H1 (cell line): ENCODE data around the gene MMP20. TPM values are rescaled to one million over a fixed set of nuclear protein-coding genes. Genes with fewer than 3 reads are reported as not detected.

ENCODE experiments used
- CTCF ChIA-PET: fragments of 300-600 bp; sonication (Branson Sonifier 250); formaldehyde crosslinking; loops from one replicate; lab custom pipeline; 2021; ENCODE audit not compliant: partially characterized antibody; lab: Charles Lee
- POLR2A ChIA-PET: fragments of 300-600 bp; sonication (Branson Sonifier 250); formaldehyde crosslinking; loops from one replicate; lab custom pipeline; 2021; ENCODE audit warnings: inconsistent platforms; ENCODE audit not compliant: partially characterized antibody; lab: Charles Lee
- DNase-seq, 2 experiments: peaks; one replicate each; pipeline versions ENCODE4 v3.0.0 to v3.0.0-alpha.2; 2010 to 2022; ENCODE audit warnings: low spot score in 2 of 2, low read depth in 1 of 2, mixed read lengths in 1 of 2
- FAIRE-seq: peaks from 2 replicates; lab custom pipeline; 2011; peaks lifted over from hg19 to GRCh38; lab: Jason Lieb, UNC
- H2AFZ ChIP-seq: 2 replicates; pipeline ENCODE4 v1.8.1; 2012; ENCODE audit warnings: low read length, inconsistent platforms
- H2AK5ac ChIP-seq: 2 replicates; pipeline ENCODE4 v1.6.1; 2013; ENCODE audit warnings: low read depth, low read length
- H2BK120ac ChIP-seq: replicated peaks from 2 replicates; pipeline ENCODE3; 2013; ENCODE audit warnings: low read depth, low read length, inconsistent platforms
- H2BK12ac ChIP-seq: 2 replicates; pipeline ENCODE4 v1.6.1; 2013; ENCODE audit warnings: low read depth, low read length
- H2BK15ac ChIP-seq: 2 replicates; pipeline ENCODE4 v1.6.1; 2013; ENCODE audit warnings: low read length
- H2BK20ac ChIP-seq: 2 replicates; pipeline ENCODE4 v1.6.1; 2013; ENCODE audit warnings: low read length
- H2BK5ac ChIP-seq: 2 replicates; pipeline ENCODE4 v1.6.1; 2013; ENCODE audit warnings: low read depth, low read length
- H3K14ac ChIP-seq: 2 replicates; pipeline ENCODE4 v1.6.1; 2013; ENCODE audit warnings: inconsistent platforms; ENCODE audit not compliant: insufficient read length
- H3K18ac ChIP-seq: 2 replicates; pipeline ENCODE4 v1.6.1; 2013; ENCODE audit warnings: low read length; ENCODE audit errors: extremely low read depth
- H3K23ac ChIP-seq: 2 replicates; pipeline ENCODE4 v1.6.1; 2013; ENCODE audit warnings: inconsistent platforms; ENCODE audit not compliant: insufficient read length
- H3K23me2 ChIP-seq: 2 replicates; pipeline ENCODE4 v1.6.1; 2013; ENCODE audit warnings: low read depth, low read length
- H3K27ac ChIP-seq: 2 replicates; pipeline ENCODE4 v1.6.1; 2011; ENCODE audit warnings: low read depth, low read length, inconsistent platforms
- H3K27me3 ChIP-seq, 4 experiments: replicated peaks in 1 of 4; 1 replicate in 1 of 4; 2 replicates in 3 of 4; pipeline versions ENCODE4 v1.6.1 to v1.8.1; 2011 to 2013; ENCODE audit warnings: low read length in 3 of 4, mild to moderate bottlenecking in 3 of 4, inconsistent platforms in 2 of 4, mixed read lengths in 2 of 4, moderate library complexity in 1 of 4; ENCODE audit not compliant: control insufficient read depth in 3 of 4, insufficient read depth in 3 of 4; ENCODE audit errors: extremely low read depth in 1 of 4
- H3K36me3 ChIP-seq, 4 experiments: 2 replicates each; pipeline versions ENCODE4 v1.6.1 to v1.8.1; 2011 to 2013; ENCODE audit warnings: mild to moderate bottlenecking in 4 of 4, low read length in 3 of 4, moderate library complexity in 2 of 4, control low read depth in 1 of 4, inconsistent platforms in 1 of 4; ENCODE audit not compliant: insufficient read depth in 4 of 4, control insufficient read depth in 2 of 4
- H3K4ac ChIP-seq: replicated peaks from 2 replicates; pipeline ENCODE3; 2013; ENCODE audit warnings: low read length, low read depth, mixed read lengths, inconsistent platforms; ENCODE audit not compliant: insufficient read length
- H3K4me1 ChIP-seq, 4 experiments: replicated peaks in 1 of 4; 1 replicate in 1 of 4; 2 replicates in 3 of 4; pipeline versions ENCODE4 v1.6.1 to v1.8.1; 2011 to 2013; ENCODE audit warnings: low read length in 3 of 4, inconsistent platforms in 2 of 4, mixed read lengths in 1 of 4; ENCODE audit not compliant: insufficient read depth in 4 of 4, control insufficient read depth in 3 of 4
- H3K4me2 ChIP-seq, 2 experiments: 2 replicates each; pipeline versions ENCODE4 v1.6.1 to v1.8.1; 2011 to 2013; ENCODE audit warnings: low read depth in 2 of 2, low read length in 2 of 2, control low read depth in 1 of 2, inconsistent platforms in 1 of 2, mild to moderate bottlenecking in 1 of 2; ENCODE audit not compliant: insufficient read depth in 1 of 2
- H3K4me3 ChIP-seq, 4 experiments: fragments of 200-600, 300-600 bp in 1 of 4; sonication (generic), shearing (Covaris generic), sonication (Bioruptor Twin) in 1 of 4; 2 replicates each; pipeline versions ENCODE4 v1.5.1 to v1.8.1; 2011 to 2016; ENCODE audit warnings: low read length in 4 of 4, low read depth in 3 of 4, control low read depth in 2 of 4, inconsistent platforms in 2 of 4, mild to moderate bottlenecking in 2 of 4, mixed read lengths in 1 of 4, moderate library complexity in 1 of 4; ENCODE audit not compliant: insufficient read depth in 2 of 4; ENCODE audit errors: extremely low read depth in 1 of 4
- H3K56ac ChIP-seq: replicated peaks from 2 replicates; pipeline ENCODE3; 2013; ENCODE audit warnings: low read depth, mild to moderate bottlenecking, mixed read lengths, low read length, inconsistent platforms; ENCODE audit not compliant: insufficient read length
- H3K79me1 ChIP-seq: 2 replicates; pipeline ENCODE4 v1.6.1; 2013; ENCODE audit warnings: low read depth, low read length, control low read depth
- H3K79me2 ChIP-seq, 2 experiments: 2 replicates each; pipeline versions ENCODE4 v1.6.1 to v1.8.1; 2012 to 2013; ENCODE audit warnings: low read length in 2 of 2, mild to moderate bottlenecking in 2 of 2, inconsistent platforms in 1 of 2; ENCODE audit not compliant: insufficient read depth in 2 of 2, control insufficient read depth in 1 of 2
- H3K9ac ChIP-seq, 4 experiments: replicated peaks in 1 of 4; 1 replicate in 1 of 4; 2 replicates in 3 of 4; pipeline versions ENCODE4 v1.6.1 to v1.8.1; 2011 to 2013; ENCODE audit warnings: low read depth in 3 of 4, low read length in 3 of 4, control low read depth in 2 of 4, mild to moderate bottlenecking in 2 of 4, moderate library complexity in 2 of 4, inconsistent platforms in 1 of 4; ENCODE audit errors: extremely low read depth in 1 of 4
- H3K9me3 ChIP-seq, 2 experiments: 2 replicates each; pipeline versions ENCODE4 v1.6.1 to v1.8.1; 2012 to 2013; ENCODE audit warnings: mild to moderate bottlenecking in 2 of 2, moderate library complexity in 2 of 2, control low read depth in 1 of 2, inconsistent platforms in 1 of 2, low read depth in 1 of 2, low read length in 1 of 2, mixed read lengths in 1 of 2; ENCODE audit not compliant: insufficient read depth in 2 of 2
- H4K20me1 ChIP-seq, 2 experiments: replicated peaks in 1 of 2; 2 replicates each; pipeline versions ENCODE3 to v1.8.1; 2011 to 2013; ENCODE audit warnings: inconsistent platforms in 2 of 2, low read length in 2 of 2, mild to moderate bottlenecking in 1 of 2; ENCODE audit not compliant: insufficient read depth in 2 of 2, control insufficient read depth in 1 of 2
- H4K5ac ChIP-seq: 2 replicates; pipeline ENCODE4 v1.6.1; 2013; ENCODE audit warnings: low read length, low read depth, mixed read lengths, inconsistent platforms; ENCODE audit not compliant: insufficient read length
- H4K8ac ChIP-seq: 2 replicates; pipeline ENCODE4 v1.8.0; 2013; ENCODE audit warnings: mild to moderate bottlenecking, moderate library complexity, low read length, inconsistent platforms; ENCODE audit not compliant: insufficient read depth; ENCODE audit errors: extremely low read depth
- H4K91ac ChIP-seq: replicated peaks from 2 replicates; pipeline ENCODE3; 2013; ENCODE audit warnings: low read length, mixed read lengths, inconsistent platforms; ENCODE audit not compliant: insufficient read length
- GABPA ChIP-seq: IDR thresholded peaks from 2 replicates; pipeline ENCODE4 v1.6.1; 2011; ENCODE audit warnings: mild to moderate bottlenecking, low read length, moderate library complexity, borderline replicate concordance; ENCODE audit not compliant: insufficient read depth
- RNF2 ChIP-seq: fragments of 200-900, 300-1000 bp; sonication (generic); IDR thresholded peaks from 2 replicates; pipeline ENCODE4 v1.7.1; 2016; ENCODE audit warnings: borderline replicate concordance, low read depth, mild to moderate bottlenecking, antibody characterized with exemption, low read length; ENCODE audit not compliant: poor library complexity, severe bottlenecking; ENCODE audit errors: missing control alignments
- SP4 ChIP-seq: IDR thresholded peaks from 2 replicates; pipeline ENCODE4 v1.6.1; 2012; ENCODE audit warnings: low read length, inconsistent platforms
- WGBS, 2 experiments: shearing (Covaris generic) in 1 of 2; methylation state at CpG; one replicate each; pipeline versions ENCODE4 v1.1.6 to v1.1.7; 2013 to 2015; ENCODE audit warnings: low lambda C conversion rate in 2 of 2, mixed read lengths in 2 of 2, inconsistent platforms in 1 of 2, low coverage in 1 of 2, missing lambda C conversion rate in 1 of 2; ENCODE audit not compliant: insufficient replicate concordance in 2 of 2, insufficient coverage in 1 of 2, insufficient read length in 1 of 2; ENCODE audit errors: extremely low coverage in 1 of 2, missing lambda C conversion rate in 1 of 2; 5-methylcytosine and 5-hydroxymethylcytosine counted together
- polyA plus RNA-seq, 7 experiments: library from polyadenylated mRNA; depleted of rRNA in 3 of 7; stranded (reverse) in 5 of 7; unstranded in 2 of 7; fragments of >200 nt in 5 of 7; fragments of 200-250 nt in 2 of 7; gene quantifications; 1 replicate in 5 of 7; 2 replicates in 1 of 7; 4 replicates in 1 of 7; pipeline versions ENCODE4 v1.2.1 to v1.2.3, GENCODE V29; 2011 to 2013; ENCODE audit warnings: missing spikeins in 2 of 7, mixed read lengths in 2 of 7
- total RNA-seq: library from RNA; stranded (reverse); fragmentation: NEBNext Ultra II Directional; extraction: Animal tissue kit (Norgen Biotek cat#: 25700); gene quantifications from 2 replicates; pipeline ENCODE4 v1.2.1, GENCODE V29; 2021

The MMP20 gene
- total and polyA plus RNA-seq, 2 of the 8 experiments (the other 6 are each of a cell fraction or from before 2014, with no cell fraction given), result not detected

- Histone ChIP-seq H3K4ac (no peak overlapping the region), H2BK20ac (no peak overlapping the region), H2AK5ac (no peak overlapping the region), H3K4me3 (no peak overlapping the region), H3K23me2 (no peaks in the 10 kb centered on the region), H3K36me3 (no peaks in the 10 kb centered on the region), H2BK120ac (no peak overlapping the region), H3K9ac (no peak overlapping the region), H4K20me1 (no peaks in the 10 kb centered on the region), H3K4me2 (no peak overlapping the region), H3K4me1 (peaks cover 0 to 3% (median 0%) of the 10 kb centered on the region in 4 experiments; a peak in 2 of 7 replicates), H3K18ac (no peak overlapping the region), H3K14ac (no peak overlapping the region), H3K79me2 (no peaks in the 10 kb centered on the region), H4K5ac (no peak overlapping the region), H2BK5ac (no peak overlapping the region), H3K23ac (no peak overlapping the region), H4K91ac (no peak overlapping the region), H2BK15ac (no peak overlapping the region), H2BK12ac (no peak overlapping the region), H3K9me3 (no peaks in the 10 kb centered on the region), H3K27me3 (no peaks in the 10 kb centered on the region), H4K8ac (no peak overlapping the region), H3K79me1 (no peaks in the 10 kb centered on the region), H2AFZ (no peak overlapping the region), H3K56ac (no peak overlapping the region), H3K27ac (no peak overlapping the region)
- TF ChIP-seq GABPA, result no peak
- TF ChIP-seq RNF2, result no peak
- no peak for TF ChIP-seq SP4
- DNase-seq (no peak), FAIRE-seq (no peak)
- CTCF ChIA-PET, result interaction anchor here (0.6 to 3.3 kb wide), 4 partner anchors 7 to 77 kb away, joined by 3 to 16 read pairs (median 6); no protein-coding TSS in a partner anchor
- POLR2A ChIA-PET, result no interaction called here
- 91% methylated on average over 12 of the region's 12 CpGs; no CpG with 5 or more reads in 1 of the 2 experiments for WGBS, 2 experiments
Measured at GRCh38 chr11:102620818-102621561, 4.1 kb downstream of the MMP20 start.
